ENCODE measurements around the gene HSPA5. TPM values are rescaled to one million over a fixed set of nuclear protein-coding genes. Genes with fewer than 3 reads are reported as not detected.
A peak's percentile ranks its signal among the peaks of the same experiment; 100 is the strongest.
"Not testable (repeated sequence)": the region's sequence is repeated elsewhere in the genome, so short reads cannot be mapped to it uniquely, and the experiment has no call there.

HSPA5 gene
- 153 TPM for total RNA-seq

DNA sequence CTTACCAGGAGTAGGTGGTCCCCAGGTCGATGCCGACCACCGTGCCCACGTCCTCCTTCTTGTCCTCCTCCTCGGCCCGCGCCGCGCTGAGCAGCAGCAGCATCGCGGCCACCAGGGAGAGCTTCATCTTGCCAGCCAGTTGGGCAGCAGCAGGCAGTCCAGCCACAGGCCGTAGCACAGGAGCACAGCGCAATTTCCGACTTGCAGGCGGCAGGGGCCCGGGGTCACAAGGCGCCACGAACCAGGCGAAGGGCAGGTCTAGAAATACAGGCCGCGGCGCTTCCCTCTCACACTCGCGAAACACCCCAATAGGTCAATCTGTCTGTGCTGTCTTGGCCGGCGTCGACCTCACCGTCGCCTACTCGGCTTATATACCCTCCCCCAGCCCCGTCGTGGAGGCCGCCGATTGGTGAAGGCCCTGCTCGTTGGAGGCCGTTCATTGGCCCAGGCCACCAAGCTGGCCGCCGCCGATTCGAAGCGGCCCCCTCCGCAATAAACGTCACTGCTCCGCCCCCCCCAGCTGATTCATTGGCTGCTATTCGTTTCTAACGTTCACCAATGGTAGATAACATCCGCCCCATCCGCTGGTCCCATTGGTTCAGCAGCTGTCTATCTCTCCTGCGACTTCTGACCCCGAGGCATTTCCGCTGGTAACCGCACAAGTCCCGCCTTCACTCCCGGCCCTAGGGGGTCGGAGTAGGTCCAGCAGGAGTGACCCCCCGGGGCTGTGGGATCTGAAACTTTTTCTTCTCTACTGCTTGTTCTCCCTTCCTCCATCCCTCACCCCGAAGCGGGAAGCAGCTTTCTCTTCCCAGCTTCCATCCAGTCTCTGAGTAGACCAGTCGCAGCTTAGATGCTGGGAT lies at the start of gene HSPA5:
TSS of gene HSPA5 (minus strand) at position 344 of the 863 bp plus-strand sequence. CDS start at position 127, 217 bp downstream.
- DNase-seq (ENCODE audit: low read depth in 2 of 3, low spot score in 2 of 3): peak; percentile 97 to 99 (median 99)

DNA sequence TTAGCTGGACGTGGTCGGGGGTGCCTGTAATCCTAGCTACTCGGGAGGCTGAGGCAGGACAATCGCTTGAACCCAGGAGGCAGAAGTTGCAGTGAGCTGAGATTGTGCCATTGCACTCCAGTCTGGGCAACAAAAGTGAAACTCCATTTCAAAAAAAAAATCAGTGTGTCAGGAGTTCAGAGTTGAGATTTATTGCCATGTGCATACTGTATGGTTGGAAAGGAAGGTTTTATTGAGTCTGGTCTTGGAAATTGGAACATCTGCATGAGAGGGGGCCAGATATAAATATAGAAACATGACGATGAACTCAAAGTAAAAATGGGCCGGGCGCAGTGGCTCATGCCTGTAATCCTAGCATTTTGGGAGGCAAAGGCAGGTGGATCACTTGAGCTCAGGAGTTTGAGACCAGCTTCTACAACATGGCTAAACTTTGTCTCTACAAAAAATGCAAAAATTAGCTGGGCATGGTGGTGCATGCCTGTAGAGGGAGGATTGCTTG lies 45.8 kb upstream of the HSPA5 start:
- DNase-seq (ENCODE audit: low read depth in 2 of 3, low spot score in 2 of 3): not testable (repeated sequence)

DNA sequence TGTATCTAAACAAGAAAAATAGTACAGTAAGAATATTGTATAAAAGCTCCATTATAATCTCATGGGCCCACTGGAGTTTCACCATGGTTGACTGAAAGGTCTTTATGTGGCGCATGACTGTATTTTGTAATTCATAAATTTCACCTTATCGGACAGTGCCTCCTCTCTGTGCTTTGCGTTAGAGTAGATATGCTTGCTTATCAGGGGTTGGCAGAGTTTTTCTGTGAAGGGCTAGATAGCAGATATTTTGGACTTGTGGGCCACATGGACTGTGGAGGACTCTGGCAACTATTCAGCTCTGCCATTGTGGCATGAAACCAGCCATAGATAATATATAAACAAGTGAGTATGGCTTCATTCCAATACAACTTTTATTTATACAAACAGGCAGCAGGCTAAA lies 43.7 kb upstream of the HSPA5 start:
- peak in 2 of 3 donors; percentile 70 to 81 for DNase-seq (ENCODE audit: low read depth in 2 of 3, low spot score in 2 of 3)

DNA sequence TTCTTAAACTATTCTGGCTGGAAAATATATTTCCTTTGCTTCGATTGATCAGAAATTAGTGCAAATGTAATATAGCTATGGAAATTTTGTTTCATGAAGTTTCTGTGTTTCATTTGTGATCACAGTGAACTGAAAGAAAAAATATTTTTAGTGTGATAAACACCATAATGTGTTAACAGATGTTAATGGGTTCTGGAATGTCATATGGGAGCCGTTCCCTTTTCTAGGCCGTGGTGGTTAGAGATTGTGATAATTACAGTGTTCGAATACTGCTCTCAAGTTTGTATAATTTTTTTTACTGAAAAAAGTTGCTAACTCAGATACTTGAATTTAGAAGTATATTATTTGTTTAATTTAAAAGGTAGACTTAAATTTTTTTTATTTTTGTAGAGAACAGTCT lies 39.8 kb upstream of the HSPA5 start:
- no peak for DNase-seq (ENCODE audit: low read depth in 2 of 3, low spot score in 2 of 3)

DNA sequence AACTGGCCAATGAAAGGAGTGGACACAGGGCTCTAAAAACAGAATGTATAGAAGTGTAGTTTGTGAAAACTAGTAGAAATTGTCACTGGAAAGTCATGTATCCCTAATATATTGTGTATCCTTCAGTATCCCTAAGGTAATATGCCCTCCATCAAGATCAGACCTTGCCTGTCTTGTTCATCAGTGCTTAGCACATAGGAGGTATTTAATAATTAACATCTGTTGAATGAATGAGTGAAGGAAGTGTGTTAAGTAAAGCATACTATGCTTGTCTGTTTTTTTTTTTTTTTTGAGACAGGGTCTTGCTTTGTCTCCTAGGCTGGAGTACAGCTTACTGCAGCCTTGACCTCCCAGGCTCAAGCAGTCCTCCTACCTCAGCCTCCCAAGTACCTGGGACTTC lies 36.3 kb upstream of the HSPA5 start:
- no peak for DNase-seq (ENCODE audit: low read depth in 2 of 3, low spot score in 2 of 3)

DNA sequence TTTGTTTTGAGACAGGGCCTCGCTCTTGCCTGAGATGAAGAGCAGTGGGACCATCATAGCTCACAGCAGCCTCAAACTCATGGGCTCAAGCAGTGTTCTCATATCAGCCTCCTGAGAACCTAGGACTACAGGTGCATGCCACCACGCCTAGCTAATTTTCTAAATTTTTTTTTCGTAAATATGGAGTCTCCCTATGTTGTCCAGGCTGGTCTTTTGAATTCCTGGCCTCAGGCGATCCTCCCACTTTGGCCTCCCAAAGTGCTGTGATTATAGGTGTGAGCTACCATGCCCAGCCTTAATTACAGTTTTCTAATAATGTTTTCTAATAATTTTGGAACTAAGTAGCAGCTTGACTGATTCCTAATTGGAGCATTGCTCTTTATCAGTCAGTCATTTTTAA lies 35.6 kb upstream of the HSPA5 start:
- DNase-seq (ENCODE audit: low read depth in 2 of 3, low spot score in 2 of 3): no peak

DNA sequence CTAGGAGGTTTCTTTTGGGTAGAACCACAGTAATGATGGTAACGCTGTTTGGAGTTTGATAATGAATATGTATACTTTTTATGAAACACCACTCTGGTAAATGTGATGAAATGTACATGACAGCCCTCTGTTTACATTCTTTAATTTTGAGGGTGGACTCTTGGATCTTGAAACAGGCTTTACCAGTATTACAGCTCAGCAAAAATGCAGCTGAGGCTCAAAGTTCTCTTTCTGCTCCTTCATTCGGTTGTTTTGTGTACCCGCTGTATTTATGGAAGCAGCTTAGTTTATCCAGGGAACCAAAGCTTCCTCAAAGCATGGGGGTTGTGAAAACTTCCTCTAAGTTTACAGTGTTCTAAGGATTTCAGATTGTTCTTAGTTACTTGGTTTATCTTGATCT lies 31.6 kb upstream of the HSPA5 start:
- no peak for DNase-seq (ENCODE audit: low read depth in 2 of 3, low spot score in 2 of 3)

DNA sequence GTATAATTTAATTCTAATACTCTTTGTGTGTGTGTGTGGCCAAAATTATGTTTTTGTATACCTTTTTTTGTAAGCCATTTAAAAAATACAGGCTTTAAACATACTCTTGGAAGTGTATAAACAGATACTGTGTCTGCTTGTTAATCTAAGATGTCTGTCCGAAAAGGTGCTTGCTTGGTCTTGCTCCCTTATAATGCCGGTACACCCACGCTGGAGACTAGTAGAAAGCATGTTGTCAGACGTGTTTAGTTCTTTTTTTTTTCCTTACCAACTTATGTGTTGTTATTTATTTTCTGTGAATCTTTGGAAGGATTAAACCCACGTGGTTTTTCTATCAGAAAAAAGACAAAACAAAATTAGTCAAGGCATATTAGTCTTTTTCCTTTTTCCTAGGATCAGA lies 29.9 kb upstream of the HSPA5 start:
- DNase-seq (ENCODE audit: low read depth in 2 of 3, low spot score in 2 of 3): no peak

DNA sequence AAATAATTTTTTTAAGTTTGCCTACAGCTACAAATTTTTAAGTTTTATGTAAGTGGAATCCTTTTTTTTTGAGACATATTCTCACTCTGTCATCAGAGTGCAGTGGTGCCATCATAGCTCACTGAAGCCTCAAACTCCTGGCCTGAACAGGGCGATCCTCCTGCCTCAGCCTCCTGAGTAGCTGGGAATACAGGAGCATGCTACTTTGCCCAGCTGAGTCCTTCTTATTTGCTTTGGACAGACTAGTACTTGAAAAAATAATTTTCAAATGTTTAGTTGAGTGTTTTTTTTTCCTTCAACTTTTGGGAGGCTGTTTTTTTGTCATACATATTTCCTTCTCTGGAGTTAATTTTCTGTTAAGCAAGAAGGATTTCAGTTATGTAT lies 27.9 kb upstream of the HSPA5 start:
- no peak for DNase-seq (ENCODE audit: low read depth in 2 of 3, low spot score in 2 of 3)

DNA sequence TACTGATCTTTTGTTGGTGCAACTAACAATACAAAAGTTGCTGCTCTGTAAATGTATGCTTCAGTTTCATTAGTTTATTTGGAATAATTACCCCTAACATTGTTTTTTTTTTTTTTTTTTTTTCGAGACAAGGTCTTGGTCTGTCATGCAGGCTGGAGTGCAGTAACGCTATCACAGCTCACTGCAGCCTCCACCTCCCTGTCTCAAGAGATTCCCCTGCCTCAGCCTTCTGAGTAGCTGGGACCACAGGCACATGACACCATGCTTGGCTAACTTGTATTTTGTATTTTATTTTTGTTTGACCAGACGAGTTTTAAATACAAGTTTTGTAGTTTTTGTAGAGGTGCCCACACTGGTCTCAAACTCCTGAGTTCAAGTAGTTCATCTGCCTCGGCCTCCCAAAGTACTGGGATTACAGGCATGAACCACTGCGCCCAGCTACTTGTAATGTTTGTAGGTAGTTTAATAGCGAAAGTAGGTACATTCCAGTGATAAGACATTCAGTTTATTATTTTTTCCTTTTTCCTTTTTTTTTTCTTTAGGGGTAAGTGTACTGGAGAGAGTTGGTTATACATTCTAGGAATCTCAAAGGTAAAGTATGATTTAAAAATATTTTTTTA lies 27.4 kb upstream of the HSPA5 start:
- no peak for DNase-seq (ENCODE audit: low read depth in 2 of 3, low spot score in 2 of 3)

DNA sequence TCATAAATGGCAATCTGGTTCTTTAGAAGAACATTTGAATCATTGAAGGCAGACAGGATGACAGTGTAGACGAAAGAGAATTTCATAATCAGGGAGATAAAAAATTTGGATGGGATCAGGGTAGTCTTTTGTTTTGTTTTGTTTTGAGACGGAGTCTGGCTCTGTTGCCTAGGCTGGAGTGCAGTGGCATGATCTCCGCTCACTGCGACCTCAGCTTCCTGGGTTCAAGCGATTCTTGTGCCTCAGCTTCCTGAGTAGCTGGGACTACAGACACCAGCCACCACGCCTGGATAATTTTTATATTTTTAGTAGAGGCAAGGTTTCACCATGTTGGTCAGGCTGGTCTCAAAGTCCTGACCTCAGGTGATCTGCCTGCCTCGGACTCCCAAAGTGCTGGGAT lies 22.9 kb upstream of the HSPA5 start:
- not testable (repeated sequence) for DNase-seq (ENCODE audit: low read depth in 2 of 3, low spot score in 2 of 3)

DNA sequence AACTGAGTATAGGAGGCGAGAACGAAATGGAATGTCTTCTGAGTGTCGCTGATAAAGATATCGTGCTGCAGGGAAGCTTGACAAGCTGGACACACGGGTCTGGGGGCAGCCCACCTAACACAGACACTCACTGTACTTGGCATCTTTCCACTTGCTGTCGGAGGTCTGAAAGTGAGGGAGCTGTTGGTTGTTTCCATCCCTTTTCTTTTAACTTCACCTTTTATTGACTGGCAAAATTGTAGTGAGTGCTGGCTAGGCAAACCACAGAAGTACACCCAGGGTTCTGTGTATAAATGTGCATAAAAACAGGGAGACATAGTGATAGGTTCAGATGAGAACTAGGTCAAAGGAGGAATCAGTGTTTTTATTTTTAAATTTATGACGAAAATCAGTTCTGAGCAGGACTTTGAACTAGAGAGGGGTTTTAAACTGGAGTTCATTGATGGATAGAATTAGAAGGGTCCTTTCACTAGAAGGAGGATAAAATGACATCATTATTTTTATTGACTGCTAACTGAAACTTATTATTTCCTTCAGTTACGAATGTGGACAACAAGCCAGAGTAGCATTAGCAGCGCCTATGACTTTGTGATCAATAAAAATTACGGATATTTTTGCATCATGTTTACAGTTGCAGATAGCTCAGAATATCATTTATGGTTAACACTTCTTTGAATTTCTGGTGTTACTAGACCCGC lies 21.3 kb upstream of the HSPA5 start:
- peak in 1 of 3 donors; percentile 72 for DNase-seq (ENCODE audit: low read depth in 2 of 3, low spot score in 2 of 3)

DNA sequence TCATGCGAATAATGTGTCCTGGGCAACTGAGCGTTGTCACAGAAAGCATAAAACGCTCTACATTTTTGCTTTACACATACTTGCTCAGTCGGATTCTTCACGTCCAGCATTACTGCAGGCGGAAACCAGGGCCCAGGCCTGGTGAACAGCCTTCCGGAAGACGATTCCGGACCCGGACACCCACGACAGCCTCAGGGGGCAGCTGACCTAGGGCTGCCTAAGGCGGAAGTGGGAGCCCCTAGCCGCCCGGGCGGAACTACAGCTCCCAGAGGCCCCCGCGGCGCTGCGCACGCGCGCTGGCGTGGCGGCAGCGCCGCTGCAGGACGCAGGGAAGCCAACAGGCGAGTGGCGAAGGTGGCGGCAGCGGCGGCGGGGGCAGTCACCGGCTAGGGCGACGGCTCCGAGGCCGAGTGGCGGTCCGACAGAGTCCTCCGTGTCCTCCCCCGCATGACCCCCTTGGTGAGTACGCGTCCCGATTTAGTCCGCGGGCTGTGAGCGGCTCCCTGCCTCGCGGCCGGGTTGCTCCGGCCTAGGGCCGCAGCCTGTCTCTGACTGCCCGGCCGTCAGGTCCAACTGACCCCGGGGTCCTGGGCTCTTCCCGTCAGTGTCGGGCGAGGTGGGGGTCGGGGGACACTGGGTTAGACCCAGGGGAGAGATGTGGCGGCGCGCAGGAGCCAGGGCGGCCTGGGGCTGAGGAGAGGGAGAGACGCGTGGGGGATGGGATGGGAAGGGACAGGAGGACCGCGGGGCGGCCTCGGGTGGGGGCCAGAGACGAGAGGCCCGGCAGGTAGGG lies 20.6 kb upstream of the HSPA5 start, which contains the start of gene GAPVD1:
TSS of gene GAPVD1 (plus strand) at position 326 of the 793 bp plus-strand sequence. CDS start 37,096 bp downstream, outside the sequence.
- peak; percentile 83 to 94 (median 94) for DNase-seq (ENCODE audit: low read depth in 2 of 3, low spot score in 2 of 3)

DNA sequence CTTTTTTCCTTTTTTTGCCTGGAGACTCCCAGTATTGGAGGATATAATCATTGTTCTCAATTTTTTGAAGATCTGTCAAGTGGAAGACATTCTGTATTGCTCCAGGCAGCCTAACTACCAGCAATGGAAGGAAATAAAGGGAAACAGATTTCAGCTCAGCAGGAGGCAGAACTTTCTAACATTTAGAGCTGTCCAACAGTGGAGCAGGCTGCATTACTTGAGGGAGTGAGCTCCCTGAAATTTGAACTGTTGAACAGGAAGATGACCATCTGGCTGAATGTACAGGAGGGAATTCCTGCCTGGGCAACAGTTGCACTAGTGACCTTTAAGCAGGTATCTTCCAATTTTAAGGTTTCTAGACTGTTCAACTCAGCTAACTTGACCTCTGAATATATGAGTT lies 19.4 kb upstream of the HSPA5 start:
- no peak for DNase-seq (ENCODE audit: low read depth in 2 of 3, low spot score in 2 of 3)

DNA sequence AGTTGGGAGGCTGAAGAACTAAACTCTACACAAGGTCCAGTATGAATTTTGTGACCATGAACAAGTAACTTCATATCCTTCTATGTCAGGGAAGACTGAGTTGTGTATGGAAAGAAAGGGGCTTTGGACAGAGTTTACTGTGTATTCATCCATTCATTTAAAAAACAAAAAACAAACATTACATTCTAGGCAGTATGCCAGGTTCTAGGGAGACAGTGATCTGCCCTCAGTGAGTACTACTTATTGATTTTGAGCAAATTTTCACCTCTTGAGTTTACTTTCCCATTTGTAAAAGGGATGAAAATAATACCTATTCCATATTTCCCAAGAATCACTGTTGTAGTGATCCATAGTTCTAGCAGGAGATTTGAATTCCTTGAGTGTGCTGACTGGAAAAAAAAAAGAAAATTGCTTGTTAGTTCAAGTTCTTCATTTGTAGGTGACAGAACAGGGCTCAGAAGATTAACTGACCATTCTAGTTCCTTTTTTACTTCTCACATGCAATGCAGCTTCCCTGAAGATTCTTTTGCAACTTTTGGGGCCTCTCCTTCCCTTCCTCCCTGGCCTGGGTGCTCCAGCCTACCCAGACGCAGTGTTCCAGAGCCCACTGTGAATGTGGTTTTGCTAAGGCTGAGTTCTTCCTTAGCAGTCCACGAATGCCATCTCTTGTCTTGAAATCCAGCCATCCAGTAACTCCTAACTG lies 17.8 kb upstream of the HSPA5 start:
- DNase-seq (ENCODE audit: low read depth in 2 of 3, low spot score in 2 of 3): peak in 1 of 3 donors; percentile 61

DNA sequence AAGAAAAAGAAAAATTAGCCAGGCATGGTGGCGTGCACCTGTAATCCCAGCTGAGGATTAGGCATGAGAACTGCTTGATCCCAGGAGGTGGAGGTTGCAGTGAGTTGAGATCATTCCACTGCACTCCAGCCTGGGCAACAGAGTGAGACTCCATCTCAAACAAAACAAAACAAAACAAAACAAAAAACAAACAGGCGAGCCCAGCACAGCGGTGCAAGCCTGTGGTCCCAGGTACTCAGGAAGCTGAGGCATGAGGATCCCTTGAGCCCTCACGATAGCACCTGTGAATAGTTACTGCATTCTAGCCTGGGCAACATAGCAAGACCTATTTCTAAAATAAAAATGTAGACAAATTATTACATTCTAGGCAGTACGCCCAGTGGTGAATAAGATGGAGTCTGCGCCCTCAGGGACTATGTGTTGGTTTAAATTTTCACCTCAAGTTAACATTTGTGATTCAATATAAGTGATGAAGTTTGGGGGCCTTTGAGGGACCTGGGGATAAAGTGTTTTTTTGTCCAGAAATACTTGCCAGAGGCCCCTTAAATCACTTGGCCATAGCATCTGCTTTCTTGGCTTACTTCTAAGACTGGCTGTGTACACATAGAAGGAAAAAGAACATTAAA lies 17.1 kb upstream of the HSPA5 start:
- DNase-seq (ENCODE audit: low read depth in 2 of 3, low spot score in 2 of 3): no peak

DNA sequence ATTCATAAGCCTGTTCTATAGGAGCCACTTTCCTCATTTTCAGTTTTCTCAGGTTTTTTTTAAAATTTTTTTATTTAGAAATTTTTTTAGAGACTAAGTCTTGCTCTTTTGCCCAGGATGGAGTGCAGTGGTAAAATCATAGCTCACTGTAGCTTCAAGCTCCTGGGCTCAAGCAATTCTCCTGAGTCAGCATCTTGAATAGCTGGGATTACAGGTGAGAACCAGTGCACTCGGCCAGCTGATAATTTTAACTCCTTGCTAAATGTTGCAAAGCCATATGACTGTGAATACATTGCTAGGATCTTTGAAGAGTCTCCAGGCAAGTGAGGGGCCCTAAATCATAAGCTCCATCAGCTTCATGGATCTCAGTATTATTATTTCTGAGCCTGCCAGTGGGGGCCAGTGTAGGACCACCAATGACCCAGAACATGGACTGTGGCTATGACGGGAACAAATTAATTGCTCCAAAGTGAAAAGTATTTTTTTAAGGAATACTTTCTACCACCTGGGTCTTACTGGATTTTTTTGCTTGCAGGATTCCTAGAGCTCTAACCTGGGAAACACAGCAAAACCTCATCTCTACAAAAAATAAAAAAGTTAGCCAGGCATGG lies 14.7 kb upstream of the HSPA5 start:
- DNase-seq (ENCODE audit: low read depth in 2 of 3, low spot score in 2 of 3): peak in 1 of 3 donors; percentile 51

DNA sequence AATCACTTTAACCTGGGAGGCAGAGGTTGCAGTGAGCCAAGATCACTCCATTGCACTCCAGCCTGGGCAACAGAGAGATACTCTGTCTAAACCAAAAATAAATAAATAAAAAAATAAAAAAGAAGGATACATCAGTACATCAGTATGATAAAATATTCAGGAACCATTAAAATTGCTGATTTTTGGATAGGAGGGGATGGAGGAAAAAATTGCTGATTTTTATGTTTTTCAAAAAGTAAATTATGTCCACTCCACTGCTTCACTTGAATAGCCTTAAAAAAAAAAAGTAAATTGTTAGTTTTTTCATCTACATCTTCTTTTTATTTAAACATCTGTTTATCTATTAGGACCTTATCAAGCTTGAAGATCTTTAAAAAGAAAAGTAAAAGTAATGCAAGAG lies 13.1 kb upstream of the HSPA5 start:
- no peak for DNase-seq (ENCODE audit: low read depth in 2 of 3, low spot score in 2 of 3)

DNA sequence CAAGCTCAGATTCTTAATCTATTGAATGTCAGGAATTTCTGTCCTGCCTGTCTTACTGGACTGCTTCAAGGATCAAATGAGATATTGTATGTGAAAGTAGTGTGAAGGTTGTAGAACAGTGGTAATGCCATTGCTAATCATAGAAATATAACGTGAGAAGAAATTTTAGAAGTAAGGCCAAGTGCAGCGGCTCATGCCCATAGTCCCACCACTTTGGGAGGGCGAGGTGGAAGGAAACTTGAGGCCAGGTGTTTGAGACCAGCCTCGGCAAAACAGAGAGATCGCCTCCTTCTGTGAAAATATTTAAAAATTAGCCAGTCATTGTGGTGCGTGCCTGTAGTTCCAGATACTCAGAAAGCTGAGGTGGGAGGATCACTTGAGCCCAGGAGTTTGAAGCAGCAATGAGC lies 5.1 kb upstream of the HSPA5 start:
- peak in 1 of 3 donors; percentile 28 for DNase-seq (ENCODE audit: low read depth in 2 of 3, low spot score in 2 of 3)

Data from hematopoietic multipotent progenitor cell (in vitro differentiated cells).